H1 (cell line): ENCODE data around the gene ATP6V1F. TPM values are rescaled to one million over a fixed set of nuclear protein-coding genes. Genes with fewer than 3 reads are reported as not detected.

Source experiments
- CTCF ChIA-PET: fragments of 300-600 bp; sonication (Branson Sonifier 250); formaldehyde crosslinking; loops from one replicate; lab custom pipeline; 2021; ENCODE audit not compliant: partially characterized antibody; lab: Charles Lee
- POLR2A ChIA-PET: fragments of 300-600 bp; sonication (Branson Sonifier 250); formaldehyde crosslinking; loops from one replicate; lab custom pipeline; 2021; ENCODE audit warnings: inconsistent platforms; ENCODE audit not compliant: partially characterized antibody; lab: Charles Lee
- DNase-seq, 2 experiments: peaks; one replicate each; pipeline versions ENCODE4 v3.0.0 to v3.0.0-alpha.2; 2010 to 2022; ENCODE audit warnings: low spot score in 2 of 2, low read depth in 1 of 2, mixed read lengths in 1 of 2
- FAIRE-seq: peaks from 2 replicates; lab custom pipeline; 2011; peaks lifted over from hg19 to GRCh38; lab: Jason Lieb, UNC
- H2AFZ ChIP-seq: 2 replicates; pipeline ENCODE4 v1.8.1; 2012; ENCODE audit warnings: low read length, inconsistent platforms
- H2AK5ac ChIP-seq: 2 replicates; pipeline ENCODE4 v1.6.1; 2013; ENCODE audit warnings: low read depth, low read length
- H2BK120ac ChIP-seq: replicated peaks from 2 replicates; pipeline ENCODE3; 2013; ENCODE audit warnings: low read depth, low read length, inconsistent platforms
- H2BK12ac ChIP-seq: 2 replicates; pipeline ENCODE4 v1.6.1; 2013; ENCODE audit warnings: low read depth, low read length
- H2BK15ac ChIP-seq: 2 replicates; pipeline ENCODE4 v1.6.1; 2013; ENCODE audit warnings: low read length
- H2BK20ac ChIP-seq: 2 replicates; pipeline ENCODE4 v1.6.1; 2013; ENCODE audit warnings: low read length
- H2BK5ac ChIP-seq: 2 replicates; pipeline ENCODE4 v1.6.1; 2013; ENCODE audit warnings: low read depth, low read length
- H3K14ac ChIP-seq: 2 replicates; pipeline ENCODE4 v1.6.1; 2013; ENCODE audit warnings: inconsistent platforms; ENCODE audit not compliant: insufficient read length
- H3K18ac ChIP-seq: 2 replicates; pipeline ENCODE4 v1.6.1; 2013; ENCODE audit warnings: low read length; ENCODE audit errors: extremely low read depth
- H3K23ac ChIP-seq: 2 replicates; pipeline ENCODE4 v1.6.1; 2013; ENCODE audit warnings: inconsistent platforms; ENCODE audit not compliant: insufficient read length
- H3K23me2 ChIP-seq: 2 replicates; pipeline ENCODE4 v1.6.1; 2013; ENCODE audit warnings: low read depth, low read length
- H3K27ac ChIP-seq: 2 replicates; pipeline ENCODE4 v1.6.1; 2011; ENCODE audit warnings: low read depth, low read length, inconsistent platforms
- H3K27me3 ChIP-seq, 4 experiments: replicated peaks in 1 of 4; 1 replicate in 1 of 4; 2 replicates in 3 of 4; pipeline versions ENCODE4 v1.6.1 to v1.8.1; 2011 to 2013; ENCODE audit warnings: low read length in 3 of 4, mild to moderate bottlenecking in 3 of 4, inconsistent platforms in 2 of 4, mixed read lengths in 2 of 4, moderate library complexity in 1 of 4; ENCODE audit not compliant: control insufficient read depth in 3 of 4, insufficient read depth in 3 of 4; ENCODE audit errors: extremely low read depth in 1 of 4
- H3K36me3 ChIP-seq, 4 experiments: 2 replicates each; pipeline versions ENCODE4 v1.6.1 to v1.8.1; 2011 to 2013; ENCODE audit warnings: mild to moderate bottlenecking in 4 of 4, low read length in 3 of 4, moderate library complexity in 2 of 4, control low read depth in 1 of 4, inconsistent platforms in 1 of 4; ENCODE audit not compliant: insufficient read depth in 4 of 4, control insufficient read depth in 2 of 4
- H3K4ac ChIP-seq: replicated peaks from 2 replicates; pipeline ENCODE3; 2013; ENCODE audit warnings: low read length, low read depth, mixed read lengths, inconsistent platforms; ENCODE audit not compliant: insufficient read length
- H3K4me1 ChIP-seq, 4 experiments: replicated peaks in 1 of 4; 1 replicate in 1 of 4; 2 replicates in 3 of 4; pipeline versions ENCODE4 v1.6.1 to v1.8.1; 2011 to 2013; ENCODE audit warnings: low read length in 3 of 4, inconsistent platforms in 2 of 4, mixed read lengths in 1 of 4; ENCODE audit not compliant: insufficient read depth in 4 of 4, control insufficient read depth in 3 of 4
- H3K4me2 ChIP-seq, 2 experiments: 2 replicates each; pipeline versions ENCODE4 v1.6.1 to v1.8.1; 2011 to 2013; ENCODE audit warnings: low read depth in 2 of 2, low read length in 2 of 2, control low read depth in 1 of 2, inconsistent platforms in 1 of 2, mild to moderate bottlenecking in 1 of 2; ENCODE audit not compliant: insufficient read depth in 1 of 2
- H3K4me3 ChIP-seq, 4 experiments: fragments of 200-600, 300-600 bp in 1 of 4; sonication (generic), shearing (Covaris generic), sonication (Bioruptor Twin) in 1 of 4; 2 replicates each; pipeline versions ENCODE4 v1.5.1 to v1.8.1; 2011 to 2016; ENCODE audit warnings: low read length in 4 of 4, low read depth in 3 of 4, control low read depth in 2 of 4, inconsistent platforms in 2 of 4, mild to moderate bottlenecking in 2 of 4, mixed read lengths in 1 of 4, moderate library complexity in 1 of 4; ENCODE audit not compliant: insufficient read depth in 2 of 4; ENCODE audit errors: extremely low read depth in 1 of 4
- H3K56ac ChIP-seq: replicated peaks from 2 replicates; pipeline ENCODE3; 2013; ENCODE audit warnings: low read depth, mild to moderate bottlenecking, mixed read lengths, low read length, inconsistent platforms; ENCODE audit not compliant: insufficient read length
- H3K79me1 ChIP-seq: 2 replicates; pipeline ENCODE4 v1.6.1; 2013; ENCODE audit warnings: low read depth, low read length, control low read depth
- H3K79me2 ChIP-seq, 2 experiments: 2 replicates each; pipeline versions ENCODE4 v1.6.1 to v1.8.1; 2012 to 2013; ENCODE audit warnings: low read length in 2 of 2, mild to moderate bottlenecking in 2 of 2, inconsistent platforms in 1 of 2; ENCODE audit not compliant: insufficient read depth in 2 of 2, control insufficient read depth in 1 of 2
- H3K9ac ChIP-seq, 4 experiments: replicated peaks in 1 of 4; 1 replicate in 1 of 4; 2 replicates in 3 of 4; pipeline versions ENCODE4 v1.6.1 to v1.8.1; 2011 to 2013; ENCODE audit warnings: low read depth in 3 of 4, low read length in 3 of 4, control low read depth in 2 of 4, mild to moderate bottlenecking in 2 of 4, moderate library complexity in 2 of 4, inconsistent platforms in 1 of 4; ENCODE audit errors: extremely low read depth in 1 of 4
- H3K9me3 ChIP-seq, 2 experiments: 2 replicates each; pipeline versions ENCODE4 v1.6.1 to v1.8.1; 2012 to 2013; ENCODE audit warnings: mild to moderate bottlenecking in 2 of 2, moderate library complexity in 2 of 2, control low read depth in 1 of 2, inconsistent platforms in 1 of 2, low read depth in 1 of 2, low read length in 1 of 2, mixed read lengths in 1 of 2; ENCODE audit not compliant: insufficient read depth in 2 of 2
- H4K20me1 ChIP-seq, 2 experiments: replicated peaks in 1 of 2; 2 replicates each; pipeline versions ENCODE3 to v1.8.1; 2011 to 2013; ENCODE audit warnings: inconsistent platforms in 2 of 2, low read length in 2 of 2, mild to moderate bottlenecking in 1 of 2; ENCODE audit not compliant: insufficient read depth in 2 of 2, control insufficient read depth in 1 of 2
- H4K5ac ChIP-seq: 2 replicates; pipeline ENCODE4 v1.6.1; 2013; ENCODE audit warnings: low read length, low read depth, mixed read lengths, inconsistent platforms; ENCODE audit not compliant: insufficient read length
- H4K8ac ChIP-seq: 2 replicates; pipeline ENCODE4 v1.8.0; 2013; ENCODE audit warnings: mild to moderate bottlenecking, moderate library complexity, low read length, inconsistent platforms; ENCODE audit not compliant: insufficient read depth; ENCODE audit errors: extremely low read depth
- H4K91ac ChIP-seq: replicated peaks from 2 replicates; pipeline ENCODE3; 2013; ENCODE audit warnings: low read length, mixed read lengths, inconsistent platforms; ENCODE audit not compliant: insufficient read length
- ASH2L ChIP-seq: fragments of 200-600, 300-600 bp; sonication (generic); IDR thresholded peaks from one replicate; pipeline ENCODE4 v1.7.1; 2017; ENCODE audit warnings: low read length
- CBX5 ChIP-seq: fragments of 300-800, 300-1000 bp; sonication (generic); IDR thresholded peaks from 2 replicates; pipeline ENCODE4 v1.7.1; 2016; ENCODE audit warnings: antibody characterized with exemption, low read length, low read depth
- EZH2 ChIP-seq: fragments of 200-600 bp; sonication (generic); IDR thresholded peaks from 2 replicates; pipeline ENCODE4 v1.7.1; 2012; ENCODE audit warnings: low read depth, mild to moderate bottlenecking, moderate library complexity, low read length, inconsistent platforms; ENCODE audit not compliant: severe bottlenecking
- RAD21 ChIP-seq, 2 experiments: IDR thresholded peaks in 1 of 2; conservative IDR thresholded peaks in 1 of 2; 2 replicates each; pipeline ENCODE4 v1.6.1; 2011; ENCODE audit warnings: low read depth in 2 of 2, low read length in 2 of 2, improper control_type of control experiment in 1 of 2, inconsistent platforms in 1 of 2, mild to moderate bottlenecking in 1 of 2, moderate library complexity in 1 of 2
- TAF7 ChIP-seq: optimal IDR thresholded peaks from 2 replicates; pipeline ENCODE3; 2011; ENCODE audit warnings: low read depth, mild to moderate bottlenecking, inconsistent platforms, low read length, moderate library complexity, borderline replicate concordance
- TBP ChIP-seq: IDR thresholded peaks from 2 replicates; pipeline ENCODE4 v1.6.1; 2011; ENCODE audit warnings: low read depth, low read length, improper control_type of control experiment
- USF2 ChIP-seq: IDR thresholded peaks from 2 replicates; pipeline ENCODE4 v1.6.1; 2011; ENCODE audit warnings: low read length, improper control_type of control experiment
- ZNF274 ChIP-seq: IDR thresholded peaks from 2 replicates; pipeline ENCODE4 v1.7.0; 2012; ENCODE audit warnings: low read length, borderline replicate concordance; ENCODE audit errors: extremely low read depth
- WGBS, 2 experiments: shearing (Covaris generic) in 1 of 2; methylation state at CpG; one replicate each; pipeline versions ENCODE4 v1.1.6 to v1.1.7; 2013 to 2015; ENCODE audit warnings: low lambda C conversion rate in 2 of 2, mixed read lengths in 2 of 2, inconsistent platforms in 1 of 2, low coverage in 1 of 2, missing lambda C conversion rate in 1 of 2; ENCODE audit not compliant: insufficient replicate concordance in 2 of 2, insufficient coverage in 1 of 2, insufficient read length in 1 of 2; ENCODE audit errors: extremely low coverage in 1 of 2, missing lambda C conversion rate in 1 of 2; 5-methylcytosine and 5-hydroxymethylcytosine counted together
- polyA plus RNA-seq, 7 experiments: library from polyadenylated mRNA; depleted of rRNA in 3 of 7; stranded (reverse) in 5 of 7; unstranded in 2 of 7; fragments of >200 nt in 5 of 7; fragments of 200-250 nt in 2 of 7; gene quantifications; 1 replicate in 5 of 7; 2 replicates in 1 of 7; 4 replicates in 1 of 7; pipeline versions ENCODE4 v1.2.1 to v1.2.3, GENCODE V29; 2011 to 2013; ENCODE audit warnings: missing spikeins in 2 of 7, mixed read lengths in 2 of 7
- total RNA-seq: library from RNA; stranded (reverse); fragmentation: NEBNext Ultra II Directional; extraction: Animal tissue kit (Norgen Biotek cat#: 25700); gene quantifications from 2 replicates; pipeline ENCODE4 v1.2.1, GENCODE V29; 2021

Gene ATP6V1F
- total and polyA plus RNA-seq, 2 of the 8 experiments (the other 6 are each of a cell fraction or from before 2014, with no cell fraction given): 104 to 318 TPM

- H4K20me1 ChIP-seq: no peaks in the 10 kb centered on the region
- 0 out of 2 replicates have a peak overlapping the region, but pooled peaks have one; percentile 80 for H2BK20ac ChIP-seq
- H3K27ac ChIP-seq: no peak overlapping the region
- peak overlapping the region; percentile 98 for H4K91ac ChIP-seq
- H3K79me2 ChIP-seq: no peaks in the 10 kb centered on the region
- ChIA-PET POLR2A (interaction anchor here (1.4 to 3.5 kb wide), 4 partner anchors 11 to 30 kb away, joined by 4 to 22 read pairs (median 9); partner anchors contain the start of genes ATP6V1F and KCP), CTCF (interaction anchor here (0.6 to 10.3 kb wide), 38 partner anchors 9 to 468 kb away, joined by 3 to 189 read pairs (median 5); partner anchors contain the start of genes ATP6V1F, CCDC136, GARIN1A and KCP)
- H3K27me3 ChIP-seq: no peaks in the 10 kb centered on the region; a peak in 1 of 7 replicates
- H3K79me1 ChIP-seq: no peaks in the 10 kb centered on the region
- peak overlapping the region; percentile 85 for H3K4ac ChIP-seq
- no peak overlapping the region for H2BK5ac ChIP-seq
- H2AFZ ChIP-seq: peak overlapping the region; percentile 74; the same call in 1 of the 2 replicates
- peak overlapping the region; percentile 86 for H4K8ac ChIP-seq
- H3K23ac ChIP-seq: no peak overlapping the region
- H2BK15ac ChIP-seq: peak overlapping the region; percentile 92
- no peak overlapping the region for H3K56ac ChIP-seq
- no peak overlapping the region for H3K14ac ChIP-seq
- DNase-seq (peak in 1 of 2 experiments; percentile 89), FAIRE-seq (peak; percentile 78)
- 52% methylated on average over 31 of the region's 31 CpGs; no CpG with 5 or more reads in 1 of the 2 experiments for WGBS, 2 experiments
- peaks cover 0 to 6% (median 4%) of the 10 kb centered on the region in 4 experiments; a peak in 4 of 7 replicates for H3K4me1 ChIP-seq
- H2BK120ac ChIP-seq: no peak overlapping the region
- no peaks in the 10 kb centered on the region for H3K9me3 ChIP-seq
- H3K4me3 ChIP-seq: no peak overlapping the region
- H4K5ac ChIP-seq: no peak overlapping the region
- H3K4me2 ChIP-seq: peak overlapping the region in 1 of 2 experiments; percentile 41; a peak in 2 of 4 replicates
- H3K36me3 ChIP-seq: no peaks in the 10 kb centered on the region
- H3K23me2 ChIP-seq: peaks cover 2% of the 10 kb centered on the region; the same call in 1 of the 2 replicates
- peak overlapping the region; percentile 68; the same call in 1 of the 2 replicates for H2BK12ac ChIP-seq
- no peak overlapping the region for H3K9ac ChIP-seq
- H2AK5ac ChIP-seq: no peak overlapping the region; the same call in 1 of the 2 replicates
- peak overlapping the region; percentile 60 for H3K18ac ChIP-seq
- TF ChIP-seq ASH2L: no peak
- TF ChIP-seq USF2: no peak
- TF ChIP-seq CBX5: no peak
- peak; percentile 99 for TF ChIP-seq RAD21 (IDR thresholded peaks at IDR 0.05 in 1 of 2, conservative IDR thresholded peaks at IDR 0.05 in 1 of 2; ENCODE audit: low read depth in 2 of 2, low read length in 2 of 2)
- TF ChIP-seq TBP: 0 out of 2 replicates have a peak, but pooled peaks have one; percentile 42
- no peak for TF ChIP-seq ZNF274
- TF ChIP-seq EZH2: no peak
- TF ChIP-seq TAF7: no peak
Measured at GRCh38 chr7:128879939-128880746, 17.5 kb downstream of the ATP6V1F start.
